Activated naive CD8-positive, alpha-beta T cell treated with anti-CD3 and anti-CD28 coated beads for 36 hours (primary cell): Measurements from ENCODE around the gene NUMB. TPM values are rescaled to one million over a fixed set of nuclear protein-coding genes. Genes with fewer than 3 reads are reported as not detected.

ENCODE experiments used
- DNase-seq: peaks from one replicate; pipeline ENCODE4 v3.0.0; 2021
- H3K27ac Mint-ChIP-seq: one replicate; pipeline ENCODE4 v1.8.0; 2022; ENCODE audit warnings: mild to moderate bottlenecking, moderate library complexity, mixed read lengths
- H3K27me3 Mint-ChIP-seq: one replicate; pipeline ENCODE4 v1.8.0; 2022; ENCODE audit warnings: mild to moderate bottlenecking, mixed read lengths
- H3K36me3 Mint-ChIP-seq: one replicate; pipeline ENCODE4 v1.8.0; 2021; ENCODE audit warnings: mild to moderate bottlenecking, mixed read lengths
- H3K4me1 Mint-ChIP-seq: one replicate; pipeline ENCODE4 v1.8.0; 2021; ENCODE audit warnings: mixed read lengths
- H3K4me3 Mint-ChIP-seq: one replicate; pipeline ENCODE4 v1.8.0; 2022; ENCODE audit warnings: mild to moderate bottlenecking, moderate library complexity, mixed read lengths
- H3K9me3 Mint-ChIP-seq: one replicate; pipeline ENCODE4 v1.8.0; 2022; ENCODE audit warnings: mixed read lengths
- total RNA-seq, 2 experiments: library from RNA; stranded (reverse); gene quantifications; one replicate each; pipeline ENCODE4 v1.2.3, GENCODE V29; 2021

NUMB gene
- 10 to 100 TPM; 27.3 to 32.4 TPM for total RNA-seq

DNA sequence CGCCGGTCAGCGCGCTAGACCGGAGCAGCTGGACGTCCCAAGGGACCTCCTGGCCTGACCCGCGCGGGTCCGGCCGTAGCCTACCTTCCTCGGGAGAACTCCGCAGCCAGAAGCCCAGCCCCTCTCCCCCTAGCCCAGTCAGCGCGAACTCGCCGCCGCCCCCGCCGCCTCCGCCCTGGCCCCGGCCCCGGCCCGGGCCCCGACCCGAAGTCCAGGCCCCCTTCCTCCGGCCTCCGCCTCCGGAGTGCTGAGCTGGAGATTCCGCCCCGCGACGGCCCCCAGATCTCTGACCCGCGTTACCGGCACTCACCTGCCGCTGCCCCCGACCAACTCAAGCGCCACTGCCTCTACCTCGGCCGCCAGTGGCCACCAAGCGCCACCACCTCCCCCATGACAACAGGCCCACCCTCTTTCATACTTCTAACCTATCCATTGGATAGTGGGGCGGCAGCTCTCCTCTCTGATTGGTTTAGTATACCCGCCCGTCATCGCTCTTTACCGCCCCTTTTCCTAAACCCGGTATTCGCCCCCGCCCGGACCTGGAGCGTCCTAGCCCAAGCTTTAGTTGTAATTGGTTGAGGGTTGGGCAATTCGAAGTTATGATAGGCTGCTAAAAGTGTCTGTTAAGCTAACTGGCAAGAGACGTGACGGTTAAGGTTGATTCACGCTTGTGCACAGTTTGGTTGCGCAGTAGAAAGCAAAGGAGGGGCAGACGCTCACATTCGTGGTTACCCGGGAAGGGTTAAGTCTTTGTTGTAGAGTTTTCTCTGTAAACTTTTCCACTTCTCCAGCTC lies at the start of gene NUMB:
NUMB (minus strand) TSS at position 364 of the 794 bp plus-strand sequence. CDS start 102,795 bp downstream, outside the sequence.
- Mint-ChIP-seq H3K4me1 (peaks cover 28% of the 10 kb centered on the region), H3K27ac (peak within 1 kb of the TSS; percentile 96), H3K4me3 (peak within 1 kb of the TSS; percentile 100)

DNA sequence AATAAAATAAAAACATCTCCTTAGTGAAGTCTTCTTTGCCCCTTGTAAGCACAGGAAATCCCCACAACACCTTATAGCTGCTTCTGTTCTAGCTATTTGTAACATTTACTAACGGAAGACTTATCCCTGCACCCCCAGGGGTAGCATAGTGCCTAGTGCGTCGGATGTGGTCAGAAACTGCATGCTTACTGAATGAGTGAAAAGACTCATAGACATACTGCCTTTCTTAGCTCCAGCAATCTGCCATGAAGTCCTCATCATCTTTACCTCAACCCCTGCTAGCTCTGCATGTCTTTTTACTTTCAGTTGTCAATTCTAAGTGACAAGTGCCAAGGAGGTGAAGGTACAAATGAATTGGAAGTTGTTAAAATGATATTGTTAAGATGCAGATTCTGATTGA lies 45.3 kb upstream of the NUMB start:
- Mint-ChIP-seq H3K27ac (no peak overlapping the region), H3K4me1 (no peaks in the 10 kb centered on the region), H3K27me3 (no peaks in the 10 kb centered on the region), H3K9me3 (no peaks in the 10 kb centered on the region), H3K36me3 (peaks cover 15% of the 10 kb centered on the region), H3K4me3 (no peak overlapping the region)
- DNase-seq = no peak

More for the DNA sequence above, at the start of gene NUMB:
- Mint-ChIP-seq H3K9me3 (no peaks in the 10 kb centered on the region), H3K27me3 (no peaks in the 10 kb centered on the region), H3K36me3 (no peaks in the 10 kb centered on the region)
- DNase-seq = peak; percentile 95

DNA sequence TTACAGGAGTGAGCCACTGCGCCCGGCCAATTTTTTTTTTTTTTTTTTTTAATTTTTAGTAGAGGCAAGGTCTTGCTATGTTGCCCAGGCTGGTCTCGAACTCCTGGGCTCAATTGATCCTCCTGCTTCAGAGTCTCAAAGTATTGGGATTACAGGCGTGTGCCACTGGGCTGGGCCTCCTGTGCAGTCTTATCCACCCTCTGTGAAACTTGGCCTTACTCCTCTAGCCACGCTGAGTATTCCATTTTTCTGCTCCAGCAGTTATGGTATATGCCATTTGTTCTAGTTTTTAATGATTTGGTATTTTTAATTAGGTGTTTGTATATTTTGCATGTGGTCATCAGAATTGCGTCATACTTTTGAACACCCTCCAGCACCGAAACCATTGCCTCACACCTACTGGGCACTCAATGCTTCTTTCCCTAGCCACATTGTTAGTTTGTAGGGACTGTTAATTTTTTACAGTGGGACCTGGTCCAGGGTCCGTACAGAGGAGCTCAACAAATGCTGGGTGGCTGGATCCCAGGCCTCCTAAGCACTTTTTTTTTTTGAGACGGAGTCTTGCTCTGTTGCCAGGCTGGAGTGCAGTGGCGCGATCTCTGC lies 43.8 kb upstream of the NUMB start:
- Mint-ChIP-seq H3K4me1 (no peaks in the 10 kb centered on the region), H3K4me3 (no peak overlapping the region), H3K27ac (no peak overlapping the region), H3K36me3 (peaks cover 17% of the 10 kb centered on the region), H3K27me3 (no peaks in the 10 kb centered on the region), H3K9me3 (no peaks in the 10 kb centered on the region)
- no peak for DNase-seq

DNA sequence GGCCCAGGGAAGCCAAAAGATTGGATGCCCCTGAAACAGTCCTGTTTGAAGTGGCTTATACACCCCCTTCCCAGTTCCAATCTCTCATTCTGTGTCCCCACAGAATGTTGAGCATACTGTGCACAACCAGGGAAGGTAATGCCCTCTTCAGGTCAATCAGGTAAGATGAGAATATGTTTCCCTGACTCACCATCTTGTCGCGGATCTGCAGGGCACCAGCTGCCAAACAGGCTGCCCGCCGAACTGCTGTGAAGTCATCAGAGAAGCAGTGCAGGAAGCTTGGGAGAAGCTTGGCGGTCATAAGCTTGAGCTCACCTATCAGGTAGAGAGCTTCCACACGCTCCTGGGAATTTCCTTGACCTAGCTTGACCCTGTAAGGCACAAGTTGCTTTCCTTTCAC lies 42.0 kb upstream of the NUMB start:
- Mint-ChIP-seq H3K4me3 (no peak overlapping the region), H3K27me3 (no peaks in the 10 kb centered on the region), H3K4me1 (peaks cover 5% of the 10 kb centered on the region), H3K27ac (no peak overlapping the region), H3K36me3 (peaks cover 22% of the 10 kb centered on the region), H3K9me3 (no peaks in the 10 kb centered on the region)
- DNase-seq = no peak

DNA sequence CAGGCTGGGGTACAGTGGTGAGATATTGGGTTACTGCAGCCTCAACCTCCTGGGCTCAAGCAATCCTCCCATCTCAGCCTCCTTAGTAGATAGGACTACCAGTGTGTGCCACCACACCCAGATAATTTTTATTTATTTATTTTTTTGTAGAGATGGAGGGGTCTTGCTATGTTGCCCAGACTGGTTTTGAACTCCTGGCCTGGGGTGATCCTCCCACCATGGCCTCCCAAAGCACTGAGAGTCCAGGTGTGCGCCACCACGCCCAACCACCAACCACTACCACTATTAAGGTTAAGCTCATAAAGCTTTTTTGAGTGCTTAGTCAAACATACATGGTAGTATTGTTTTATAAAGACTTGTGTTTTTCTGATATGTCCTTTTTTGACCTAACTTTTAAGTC lies 36.2 kb upstream of the NUMB start:
- DNase-seq = no peak
- no peak overlapping the region for H3K4me3 Mint-ChIP-seq
- no peak overlapping the region for H3K27ac Mint-ChIP-seq
- peaks cover under 1% of the 10 kb centered on the region for H3K27me3 Mint-ChIP-seq
- peaks cover 4% of the 10 kb centered on the region for H3K9me3 Mint-ChIP-seq
- peaks cover 52% of the 10 kb centered on the region for H3K36me3 Mint-ChIP-seq
- peaks cover 29% of the 10 kb centered on the region for H3K4me1 Mint-ChIP-seq

DNA sequence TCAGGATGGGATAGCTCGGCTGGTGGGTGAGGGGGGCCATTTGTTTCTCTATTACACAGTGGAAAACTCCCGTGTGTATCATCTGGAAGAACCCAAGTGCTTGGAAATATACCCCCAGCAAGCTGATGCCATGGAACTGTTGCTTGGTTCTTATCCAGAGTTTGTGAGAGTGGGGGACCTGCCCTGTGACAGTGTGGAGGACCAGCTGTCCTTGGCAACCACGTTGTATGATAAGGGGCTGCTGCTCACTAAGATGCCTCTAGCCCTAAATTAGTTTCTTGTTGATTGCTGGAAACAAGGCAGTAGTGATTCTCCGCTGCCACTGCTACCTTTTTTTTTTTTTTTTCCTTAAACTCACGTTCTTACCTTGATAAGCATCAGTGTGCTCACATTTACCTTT lies 34.3 kb upstream of the NUMB start:
- H3K4me3 Mint-ChIP-seq = peak overlapping the region; percentile 79
- H3K4me1 Mint-ChIP-seq = peaks cover 29% of the 10 kb centered on the region
- H3K36me3 Mint-ChIP-seq = peaks cover 43% of the 10 kb centered on the region
- no peak for DNase-seq
- no peak overlapping the region for H3K27ac Mint-ChIP-seq
- peaks cover 4% of the 10 kb centered on the region for H3K27me3 Mint-ChIP-seq
- H3K9me3 Mint-ChIP-seq = peaks cover 4% of the 10 kb centered on the region

DNA sequence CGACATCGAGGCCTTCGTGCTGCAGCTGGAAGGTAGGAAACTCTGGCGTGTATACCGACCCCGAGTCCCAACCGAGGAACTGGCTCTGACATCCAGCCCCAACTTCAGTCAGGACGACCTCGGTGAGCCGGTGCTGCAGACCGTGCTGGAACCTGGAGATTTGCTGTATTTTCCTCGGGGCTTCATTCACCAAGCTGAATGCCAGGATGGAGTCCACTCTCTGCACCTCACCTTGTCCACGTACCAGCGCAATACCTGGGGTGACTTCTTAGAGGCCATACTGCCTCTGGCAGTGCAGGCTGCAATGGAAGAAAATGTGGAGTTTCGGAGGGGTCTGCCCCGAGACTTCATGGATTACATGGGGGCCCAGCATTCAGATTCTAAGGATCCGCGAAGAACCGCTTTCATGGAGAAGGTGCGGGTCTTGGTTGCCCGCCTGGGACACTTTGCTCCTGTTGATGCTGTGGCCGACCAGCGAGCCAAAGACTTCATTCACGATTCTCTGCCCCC lies 33.8 kb upstream of the NUMB start:
- H3K4me1 Mint-ChIP-seq = peaks cover 29% of the 10 kb centered on the region
- peaks cover 4% of the 10 kb centered on the region for H3K27me3 Mint-ChIP-seq
- peak overlapping the region; percentile 28 for H3K27ac Mint-ChIP-seq
- DNase-seq = no peak
- peaks cover 43% of the 10 kb centered on the region for H3K36me3 Mint-ChIP-seq
- H3K9me3 Mint-ChIP-seq = peaks cover 4% of the 10 kb centered on the region
- peak overlapping the region; percentile 79 for H3K4me3 Mint-ChIP-seq

DNA sequence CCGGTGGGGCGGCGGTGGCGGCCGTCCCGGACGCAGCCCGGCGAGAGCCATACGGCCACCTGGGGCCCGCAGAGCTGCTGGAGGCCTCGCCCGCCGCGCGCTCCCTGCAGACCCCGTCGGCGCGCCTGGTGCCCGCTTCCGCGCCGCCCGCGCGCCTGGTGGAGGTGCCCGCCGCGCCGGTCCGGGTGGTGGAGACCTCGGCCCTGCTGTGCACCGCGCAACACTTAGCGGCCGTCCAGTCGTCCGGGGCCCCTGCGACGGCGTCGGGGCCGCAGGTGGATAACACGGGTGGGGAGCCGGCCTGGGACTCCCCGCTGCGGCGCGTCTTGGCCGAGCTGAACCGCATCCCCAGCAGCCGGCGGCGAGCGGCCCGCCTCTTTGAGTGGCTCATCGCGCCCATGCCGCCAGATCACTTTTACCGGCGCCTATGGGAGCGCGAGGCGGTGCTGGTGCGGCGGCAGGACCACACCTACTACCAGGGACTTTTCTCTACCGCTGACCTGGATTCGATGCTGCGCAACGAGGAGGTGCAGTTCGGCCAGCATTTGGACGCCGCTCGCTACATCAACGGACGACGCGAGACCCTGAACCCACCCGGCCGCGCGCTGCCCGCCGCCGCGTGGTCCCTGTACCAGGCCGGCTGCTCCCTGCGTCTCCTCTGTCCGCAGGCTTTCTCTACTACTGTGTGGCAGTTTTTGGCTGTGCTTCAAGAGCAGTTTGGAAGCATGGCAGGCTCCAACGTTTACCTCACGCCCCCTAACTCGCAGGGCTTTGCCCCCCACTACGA lies 33.1 kb upstream of the NUMB start:
- Mint-ChIP-seq H3K36me3 (peaks cover 42% of the 10 kb centered on the region), H3K27me3 (peaks cover 4% of the 10 kb centered on the region), H3K9me3 (peaks cover 4% of the 10 kb centered on the region), H3K4me1 (peaks cover 29% of the 10 kb centered on the region), H3K27ac (peak overlapping the region; percentile 82), H3K4me3 (peak overlapping the region; percentile 81)
- peak; percentile 77 for DNase-seq

DNA sequence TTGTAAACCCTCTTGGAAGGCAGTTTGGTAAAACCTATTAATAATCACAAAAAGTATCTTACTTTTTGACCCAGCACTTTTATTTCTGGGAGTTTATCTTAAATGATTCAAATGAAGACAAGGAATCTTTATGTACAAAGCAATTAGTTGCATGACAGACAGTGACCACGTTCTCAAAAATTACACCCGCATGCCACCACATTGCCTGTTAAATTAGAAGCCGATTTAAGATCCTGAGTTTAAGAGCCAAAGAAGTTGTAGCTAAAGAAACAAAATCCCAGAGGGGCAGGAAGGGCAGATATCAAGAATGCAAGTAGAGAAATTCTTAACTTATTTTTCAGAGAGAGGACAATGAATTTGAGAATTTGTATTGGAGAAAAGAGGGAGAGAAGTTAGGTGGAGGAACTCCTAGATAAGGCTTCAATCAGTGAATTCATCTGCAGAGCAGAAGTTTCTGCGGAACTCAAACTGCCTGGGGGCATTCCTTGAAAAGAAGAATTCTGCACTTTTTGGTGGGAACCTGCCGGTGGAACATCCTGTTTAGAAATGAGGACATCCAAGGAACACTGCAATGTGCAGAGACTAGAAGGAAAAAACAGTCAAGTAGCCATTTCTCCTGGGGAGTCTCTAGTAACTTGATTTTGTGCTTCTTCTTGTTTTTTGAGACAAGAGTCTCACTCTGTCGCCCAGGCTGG lies 31.3 kb upstream of the NUMB start:
- peak overlapping the region; percentile 32 for H3K4me3 Mint-ChIP-seq
- H3K4me1 Mint-ChIP-seq = peaks cover 21% of the 10 kb centered on the region
- H3K27ac Mint-ChIP-seq = no peak overlapping the region
- H3K27me3 Mint-ChIP-seq = peaks cover 4% of the 10 kb centered on the region
- DNase-seq = no peak
- H3K9me3 Mint-ChIP-seq = peaks cover 4% of the 10 kb centered on the region
- peaks cover 31% of the 10 kb centered on the region for H3K36me3 Mint-ChIP-seq

DNA sequence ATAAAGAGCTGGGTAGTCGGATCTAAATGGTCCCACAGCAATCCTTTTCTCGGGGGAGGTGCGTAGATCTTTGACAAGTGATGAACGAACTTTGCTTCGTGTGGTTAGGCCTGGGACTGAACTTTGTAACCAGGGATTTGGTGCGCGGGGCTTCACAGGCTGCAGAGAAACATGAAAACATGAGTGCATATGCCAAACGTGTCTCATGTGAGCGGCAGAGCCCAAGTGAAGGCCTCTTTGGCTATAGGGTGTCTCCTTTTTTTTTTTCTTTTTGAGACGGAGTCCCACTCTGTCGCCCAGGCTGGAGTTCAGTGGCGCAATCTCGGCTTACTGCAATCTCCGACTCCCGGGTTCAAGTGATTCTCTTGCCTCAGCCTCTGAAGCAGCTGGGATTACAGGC lies 20.3 kb upstream of the NUMB start:
- DNase-seq = no peak
- H3K36me3 Mint-ChIP-seq = no peaks in the 10 kb centered on the region
- H3K4me3 Mint-ChIP-seq = no peak overlapping the region
- no peak overlapping the region for H3K27ac Mint-ChIP-seq
- no peaks in the 10 kb centered on the region for H3K9me3 Mint-ChIP-seq
- no peaks in the 10 kb centered on the region for H3K4me1 Mint-ChIP-seq
- no peaks in the 10 kb centered on the region for H3K27me3 Mint-ChIP-seq

DNA sequence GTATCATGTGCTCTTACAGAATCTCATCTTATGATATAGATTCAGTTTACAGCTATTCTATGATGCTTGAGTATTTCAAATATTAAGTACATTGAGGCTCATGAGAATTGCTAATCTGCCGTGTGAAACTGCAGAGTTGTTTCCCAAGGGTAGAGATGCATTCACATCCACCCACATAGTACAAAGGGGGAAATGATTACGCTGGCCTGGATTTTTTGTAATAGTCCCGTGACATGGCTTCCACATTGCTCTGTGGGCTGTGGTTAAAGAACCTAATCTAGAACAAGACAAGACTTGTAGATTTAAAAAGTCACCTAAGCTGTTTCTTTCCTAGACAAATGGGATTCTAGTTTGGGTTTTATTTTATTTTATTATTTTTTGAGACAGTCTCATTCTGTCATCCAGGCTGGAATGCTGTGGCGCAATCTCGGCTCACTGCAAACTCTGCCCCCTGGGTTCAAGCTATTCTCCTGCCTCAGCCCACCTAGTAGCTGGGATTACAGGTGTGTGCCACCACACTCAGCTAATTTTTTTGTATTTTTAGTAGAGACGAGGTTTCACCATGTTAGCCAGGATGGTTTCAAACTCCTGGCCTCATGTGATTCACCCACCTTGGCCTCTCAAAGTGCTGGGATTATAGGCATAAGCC lies 19.4 kb upstream of the NUMB start:
- H3K9me3 Mint-ChIP-seq = no peaks in the 10 kb centered on the region
- no peaks in the 10 kb centered on the region for H3K36me3 Mint-ChIP-seq
- H3K27me3 Mint-ChIP-seq = no peaks in the 10 kb centered on the region
- no peak overlapping the region for H3K27ac Mint-ChIP-seq
- no peaks in the 10 kb centered on the region for H3K4me1 Mint-ChIP-seq
- H3K4me3 Mint-ChIP-seq = no peak overlapping the region
- DNase-seq = no peak

DNA sequence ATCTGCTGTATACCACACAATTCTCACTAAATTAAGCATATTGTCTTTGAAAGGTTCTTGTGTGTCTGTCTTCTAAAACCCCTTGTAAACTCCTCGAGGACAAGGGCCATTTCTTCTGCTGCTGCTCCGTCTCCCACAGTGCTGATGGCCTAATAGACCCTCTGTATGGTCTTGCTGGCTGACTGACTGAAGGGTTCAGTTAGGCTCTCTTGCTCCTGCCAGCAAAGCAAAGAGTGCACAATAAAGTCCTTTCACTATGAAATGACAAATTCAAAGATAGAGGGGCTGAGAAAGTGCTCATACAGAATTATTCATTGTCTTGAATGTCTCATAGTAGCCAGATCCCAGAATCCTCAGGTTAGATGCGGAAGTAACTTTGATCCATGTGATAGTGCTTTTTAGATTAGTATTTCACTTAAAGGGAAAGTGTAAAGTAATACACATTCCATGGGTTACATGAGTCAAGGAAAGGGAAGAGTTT lies 18.1 kb upstream of the NUMB start:
- Mint-ChIP-seq H3K4me1 (no peaks in the 10 kb centered on the region), H3K27ac (no peak overlapping the region), H3K4me3 (no peak overlapping the region), H3K9me3 (no peaks in the 10 kb centered on the region), H3K27me3 (no peaks in the 10 kb centered on the region), H3K36me3 (no peaks in the 10 kb centered on the region)
- DNase-seq = no peak

DNA sequence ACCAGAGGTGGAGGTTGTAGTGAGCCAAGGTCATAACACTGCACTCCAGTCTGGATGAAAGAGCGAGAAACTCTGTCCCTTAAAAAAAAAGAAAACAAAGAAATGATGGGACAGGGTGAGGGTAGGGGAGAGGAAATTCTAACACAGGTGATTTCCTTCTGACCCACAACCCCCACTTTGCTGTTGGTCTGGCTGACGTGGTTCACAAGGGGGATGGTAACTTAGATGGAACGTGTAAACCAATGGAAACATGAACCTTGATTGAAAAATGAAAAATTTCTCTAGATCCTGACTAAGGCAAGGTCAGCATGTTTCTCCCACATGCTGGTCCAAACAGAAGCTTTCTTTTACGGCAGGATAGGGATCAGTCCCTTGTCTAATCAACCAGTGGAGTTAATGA lies 16.6 kb upstream of the NUMB start:
- Mint-ChIP-seq H3K4me1 (no peaks in the 10 kb centered on the region), H3K4me3 (no peak overlapping the region)
- no peak for DNase-seq

More for the DNA sequence above, 16.6 kb upstream of the NUMB start:
- Mint-ChIP-seq H3K27ac (no peak overlapping the region), H3K27me3 (no peaks in the 10 kb centered on the region), H3K9me3 (no peaks in the 10 kb centered on the region), H3K36me3 (no peaks in the 10 kb centered on the region)
